Superior temporal gyrus (tissue), 1 donor: ENCODE results near the gene ARL15.
"Not testable (repeated sequence)": the region's sequence is repeated elsewhere in the genome, so short reads cannot be mapped to it uniquely, and the experiment has no call there.

Experiments
- DNase-seq: peaks from one replicate; pipeline ENCODE4 v3.0.0-alpha.2; 2016; ENCODE audit errors: extremely low spot score

ARL15 gene

GRCh38 chr5:53985796-53986195 lies 324.6 kb downstream of the ARL15 start:
- no peak for DNase-seq

GRCh38 chr5:53984971-53985370 lies 325.4 kb downstream of the ARL15 start:
- no peak for DNase-seq

GRCh38 chr5:53983568-53984460 lies 326.6 kb downstream of the ARL15 start:
- DNase-seq, result no peak

- DNase-seq, result not testable (repeated sequence)
Measured at GRCh38 chr5:53982319-53982718, 328.1 kb downstream of the ARL15 start.

- no peak for DNase-seq
Measured at GRCh38 chr5:53980061-53980460, 330.3 kb downstream of the ARL15 start.

GRCh38 chr5:53974021-53974420 lies 336.4 kb downstream of the ARL15 start:
- DNase-seq, result no peak

- no peak for DNase-seq
Measured at GRCh38 chr5:53972314-53972713, 338.1 kb downstream of the ARL15 start.

GRCh38 chr5:53971551-53971950 lies 338.8 kb downstream of the ARL15 start:
- no peak for DNase-seq

GRCh38 chr5:53971131-53971530 lies 339.2 kb downstream of the ARL15 start:
- DNase-seq, result no peak

- no peak for DNase-seq
Measured at GRCh38 chr5:53970475-53970874, 339.9 kb downstream of the ARL15 start.

- DNase-seq, result no peak
Measured at GRCh38 chr5:53969176-53969730, 341.1 kb downstream of the ARL15 start.

GRCh38 chr5:53965459-53965858 lies 344.9 kb downstream of the ARL15 start:
- no peak for DNase-seq

- DNase-seq, result no peak
Measured at GRCh38 chr5:53963958-53964357, 346.4 kb downstream of the ARL15 start.

- no peak for DNase-seq
Measured at GRCh38 chr5:53962306-53962705, 348.1 kb downstream of the ARL15 start.

- no peak for DNase-seq
Measured at GRCh38 chr5:53956632-53957031, 353.7 kb downstream of the ARL15 start.

GRCh38 chr5:53956196-53956595 lies 354.2 kb downstream of the ARL15 start:
- DNase-seq, result no peak

GRCh38 chr5:53950621-53951020 lies 359.8 kb downstream of the ARL15 start:
- no peak for DNase-seq

GRCh38 chr5:53948598-53948997 lies 361.8 kb downstream of the ARL15 start:
- no peak for DNase-seq

- no peak for DNase-seq
Measured at GRCh38 chr5:53946405-53947100, 363.8 kb downstream of the ARL15 start.

GRCh38 chr5:53944981-53945380 lies 365.4 kb downstream of the ARL15 start:
- no peak for DNase-seq

GRCh38 chr5:53943938-53944337 lies 366.4 kb downstream of the ARL15 start:
- DNase-seq, result no peak

- DNase-seq, result no peak
Measured at GRCh38 chr5:53942724-53943123, 367.6 kb downstream of the ARL15 start.

- DNase-seq, result no peak
Measured at GRCh38 chr5:53940921-53941320, 369.5 kb downstream of the ARL15 start.
